H1 (cell line): ENCODE results near the gene CHPF. TPM values are rescaled to one million over a fixed set of nuclear protein-coding genes. Genes with fewer than 3 reads are reported as not detected.

Experiments used
- BRCA1 ChIP-seq: IDR thresholded peaks from 2 replicates; pipeline ENCODE4 v1.6.1; 2012; ENCODE audit warnings: low read depth, low read length, improper control_type of control experiment
- CHD2 ChIP-seq: IDR thresholded peaks from 2 replicates; pipeline ENCODE4 v1.6.1; 2012; ENCODE audit warnings: low read length, improper control_type of control experiment
- CTBP2 ChIP-seq: IDR thresholded peaks from 2 replicates; pipeline ENCODE4 v1.7.0; 2011; ENCODE audit warnings: borderline replicate concordance, mild to moderate bottlenecking, moderate library complexity, mixed read lengths, low read length; ENCODE audit not compliant: insufficient read depth, insufficient read length
- EGR1 ChIP-seq: IDR thresholded peaks from 2 replicates; pipeline ENCODE4 v1.6.1; 2011; ENCODE audit warnings: low read depth, low read length, borderline replicate concordance
- EP300 ChIP-seq, 2 experiments: IDR thresholded peaks; 1 replicate in 1 of 2; 2 replicates in 1 of 2; pipeline ENCODE4 v1.6.1; 2011 to 2012; ENCODE audit warnings: low read depth in 2 of 2, low read length in 2 of 2, mild to moderate bottlenecking in 2 of 2, borderline replicate concordance in 1 of 2, inconsistent platforms in 1 of 2, moderate library complexity in 1 of 2
- GABPA ChIP-seq: IDR thresholded peaks from 2 replicates; pipeline ENCODE4 v1.6.1; 2011; ENCODE audit warnings: mild to moderate bottlenecking, low read length, moderate library complexity, borderline replicate concordance; ENCODE audit not compliant: insufficient read depth
- HDAC2 ChIP-seq, 2 experiments: fragments of 300-600 bp in 1 of 2; sonication (generic) in 1 of 2; IDR thresholded peaks; 2 replicates each; pipeline ENCODE4 v1.6.1; 2011 to 2012; ENCODE audit warnings: low read depth in 2 of 2, low read length in 2 of 2, mild to moderate bottlenecking in 2 of 2, moderate library complexity in 2 of 2, borderline replicate concordance in 1 of 2, inconsistent platforms in 1 of 2
- KDM1A ChIP-seq: fragments of 200-600, 300-600 bp; sonication (generic); IDR thresholded peaks from 2 replicates; pipeline ENCODE4 v1.7.1; 2016; ENCODE audit warnings: mild to moderate bottlenecking, low read length, borderline replicate concordance
- MAFK ChIP-seq: IDR thresholded peaks from 2 replicates; pipeline ENCODE4 v1.6.1; 2012; ENCODE audit warnings: low read depth, mild to moderate bottlenecking, improper control_type of control experiment, low read length
- NRF1 ChIP-seq: IDR thresholded peaks from 2 replicates; pipeline ENCODE4 v1.6.1; 2011; ENCODE audit warnings: mild to moderate bottlenecking, low read depth, low read length, improper control_type of control experiment
- SAP30 ChIP-seq: fragments of 300-600 bp; sonication (generic); IDR thresholded peaks from 2 replicates; pipeline ENCODE4 v1.7.1; 2012; ENCODE audit warnings: low read length, moderate library complexity, mild to moderate bottlenecking, inconsistent platforms; ENCODE audit not compliant: insufficient read depth, insufficient replicate concordance
- SP1 ChIP-seq: IDR thresholded peaks from 2 replicates; pipeline ENCODE4 v1.6.1; 2011; ENCODE audit warnings: low read depth, low read length
- SUZ12 ChIP-seq: fragments of 200-600 bp; sonication (generic); IDR thresholded peaks from 2 replicates; pipeline ENCODE4 v1.6.1; 2012; ENCODE audit warnings: mild to moderate bottlenecking, inconsistent platforms, low read length, moderate library complexity, mixed read lengths
- TEAD4 ChIP-seq: IDR thresholded peaks from 2 replicates; pipeline ENCODE4 v1.6.1; 2012; ENCODE audit warnings: low read depth, low read length, inconsistent platforms, mixed read lengths
- polyA plus RNA-seq, 7 experiments: library from polyadenylated mRNA; depleted of rRNA in 3 of 7; stranded (reverse) in 5 of 7; unstranded in 2 of 7; fragments of >200 nt in 5 of 7; fragments of 200-250 nt in 2 of 7; gene quantifications; 1 replicate in 5 of 7; 2 replicates in 1 of 7; 4 replicates in 1 of 7; pipeline versions ENCODE4 v1.2.1 to v1.2.3, GENCODE V29; 2011 to 2013; ENCODE audit warnings: missing spikeins in 2 of 7, mixed read lengths in 2 of 7
- total RNA-seq: library from RNA; stranded (reverse); fragmentation: NEBNext Ultra II Directional; extraction: Animal tissue kit (Norgen Biotek cat#: 25700); gene quantifications from 2 replicates; pipeline ENCODE4 v1.2.1, GENCODE V29; 2021
- TF ChIP-seq, protein P1 (sequence below): IDR thresholded peaks from 2 replicates; pipeline ENCODE4 v1.6.1; 2012; ENCODE audit warnings: low read length, inconsistent platforms
- TF ChIP-seq, protein P2 (sequence below): IDR thresholded peaks from 2 replicates; pipeline ENCODE4 v1.6.1; 2012; ENCODE audit warnings: inconsistent platforms
- TF ChIP-seq, protein P3 (sequence below), 3 experiments: IDR thresholded peaks; 1 replicate in 2 of 3; 2 replicates in 1 of 3; pipeline versions ENCODE4 v1.5.1 to v1.6.1; 2011; ENCODE audit warnings: low read length in 3 of 3, mild to moderate bottlenecking in 3 of 3, inconsistent platforms in 2 of 3, low read depth in 1 of 3, moderate library complexity in 1 of 3; ENCODE audit not compliant: insufficient read depth in 1 of 3; ENCODE audit errors: control extremely low read depth in 1 of 3

CHPF gene
- total and polyA plus RNA-seq, 2 of the 8 experiments (the other 6 are each of a cell fraction or from before 2014, with no cell fraction given): 62.9 to 67.3 TPM

DNA sequence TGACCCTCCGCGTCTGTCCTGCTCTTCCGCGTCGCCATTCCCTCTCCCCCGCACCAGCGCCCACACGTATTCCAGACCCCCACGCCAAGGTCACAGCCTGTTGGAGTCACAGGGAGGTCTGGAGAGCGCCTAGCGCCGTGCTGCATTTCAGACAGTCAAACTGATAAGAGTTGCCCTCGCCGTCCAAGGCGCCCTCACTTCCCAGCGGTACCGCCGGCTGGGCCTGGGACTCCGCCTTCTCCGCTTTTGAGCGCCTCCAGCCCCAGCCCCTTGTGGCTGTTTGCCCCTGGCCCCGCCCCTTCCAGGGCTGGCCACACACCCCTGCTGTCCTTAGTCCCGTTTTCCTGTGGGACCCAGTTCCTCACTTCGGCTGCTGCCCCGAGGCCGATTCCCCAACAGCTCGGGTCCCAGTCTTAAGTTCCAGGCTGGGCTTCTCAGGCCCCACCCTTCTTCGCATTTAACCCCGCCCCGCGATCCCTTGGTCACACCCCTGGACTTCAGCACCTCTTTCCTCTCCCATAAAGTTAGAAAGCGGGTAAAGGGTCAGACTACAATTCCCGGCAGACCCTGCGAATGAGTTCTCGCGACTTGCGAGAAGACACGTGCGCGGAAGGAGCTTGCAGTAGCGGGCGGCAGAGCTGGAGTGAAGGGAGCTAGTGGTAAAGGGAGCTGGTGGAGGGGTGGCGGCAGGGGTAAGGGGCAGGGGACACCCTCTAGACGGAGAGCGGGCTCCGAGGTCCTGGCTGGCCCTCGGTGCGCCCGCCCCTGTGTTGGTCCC lies 45.1 kb downstream of the CHPF start, which contains the start of gene GMPPA (continued):
- TF ChIP-seq, protein P1, sequence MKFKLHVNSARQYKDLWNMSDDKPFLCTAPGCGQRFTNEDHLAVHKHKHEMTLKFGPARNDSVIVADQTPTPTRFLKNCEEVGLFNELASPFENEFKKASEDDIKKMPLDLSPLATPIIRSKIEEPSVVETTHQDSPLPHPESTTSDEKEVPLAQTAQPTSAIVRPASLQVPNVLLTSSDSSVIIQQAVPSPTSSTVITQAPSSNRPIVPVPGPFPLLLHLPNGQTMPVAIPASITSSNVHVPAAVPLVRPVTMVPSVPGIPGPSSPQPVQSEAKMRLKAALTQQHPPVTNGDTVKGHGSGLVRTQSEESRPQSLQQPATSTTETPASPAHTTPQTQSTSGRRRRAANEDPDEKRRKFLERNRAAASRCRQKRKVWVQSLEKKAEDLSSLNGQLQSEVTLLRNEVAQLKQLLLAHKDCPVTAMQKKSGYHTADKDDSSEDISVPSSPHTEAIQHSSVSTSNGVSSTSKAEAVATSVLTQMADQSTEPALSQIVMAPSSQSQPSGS: no peak
- TF ChIP-seq CHD2 (peak; percentile 99), NRF1 (no peak), EP300 (IDR thresholded peaks at IDR 0.05; ENCODE audit: borderline replicate concordance in 1 of 2, low read depth in 2 of 2, low read length in 2 of 2) (no peak), GABPA (no peak), KDM1A (no peak), BRCA1 (peak; percentile 96), SP1 (peak; percentile 38; the same call in 1 of the 2 replicates), MAFK (no peak), TEAD4 (no peak), CTBP2 (no peak), SUZ12 (no peak; the same call in 1 of the 2 replicates), EGR1 (no peak), HDAC2 (IDR thresholded peaks at IDR 0.05; ENCODE audit: borderline replicate concordance in 1 of 2, low read depth in 2 of 2, low read length in 2 of 2) (no peak; a peak in 2 of 4 replicates), SAP30 (no peak)
- TF ChIP-seq, protein P2, sequence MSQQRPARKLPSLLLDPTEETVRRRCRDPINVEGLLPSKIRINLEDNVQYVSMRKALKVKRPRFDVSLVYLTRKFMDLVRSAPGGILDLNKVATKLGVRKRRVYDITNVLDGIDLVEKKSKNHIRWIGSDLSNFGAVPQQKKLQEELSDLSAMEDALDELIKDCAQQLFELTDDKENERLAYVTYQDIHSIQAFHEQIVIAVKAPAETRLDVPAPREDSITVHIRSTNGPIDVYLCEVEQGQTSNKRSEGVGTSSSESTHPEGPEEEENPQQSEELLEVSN: peak; percentile 96
- TF ChIP-seq, protein P3, sequence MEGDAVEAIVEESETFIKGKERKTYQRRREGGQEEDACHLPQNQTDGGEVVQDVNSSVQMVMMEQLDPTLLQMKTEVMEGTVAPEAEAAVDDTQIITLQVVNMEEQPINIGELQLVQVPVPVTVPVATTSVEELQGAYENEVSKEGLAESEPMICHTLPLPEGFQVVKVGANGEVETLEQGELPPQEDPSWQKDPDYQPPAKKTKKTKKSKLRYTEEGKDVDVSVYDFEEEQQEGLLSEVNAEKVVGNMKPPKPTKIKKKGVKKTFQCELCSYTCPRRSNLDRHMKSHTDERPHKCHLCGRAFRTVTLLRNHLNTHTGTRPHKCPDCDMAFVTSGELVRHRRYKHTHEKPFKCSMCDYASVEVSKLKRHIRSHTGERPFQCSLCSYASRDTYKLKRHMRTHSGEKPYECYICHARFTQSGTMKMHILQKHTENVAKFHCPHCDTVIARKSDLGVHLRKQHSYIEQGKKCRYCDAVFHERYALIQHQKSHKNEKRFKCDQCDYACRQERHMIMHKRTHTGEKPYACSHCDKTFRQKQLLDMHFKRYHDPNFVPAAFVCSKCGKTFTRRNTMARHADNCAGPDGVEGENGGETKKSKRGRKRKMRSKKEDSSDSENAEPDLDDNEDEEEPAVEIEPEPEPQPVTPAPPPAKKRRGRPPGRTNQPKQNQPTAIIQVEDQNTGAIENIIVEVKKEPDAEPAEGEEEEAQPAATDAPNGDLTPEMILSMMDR (IDR thresholded peaks at IDR 0.05; ENCODE audit: control extremely low read depth in 1 of 3, insufficient read depth in 1 of 3, low read depth in 1 of 3, low read length in 3 of 3): no peak; a peak in 1 of 4 replicates
